GM19025 (cell line): ENCODE results near the gene REXO1.

Source experiments
- ATAC-seq: cut with Tn5 transposase; IDR thresholded peaks from one replicate; pipeline ENCODE4 v1.9.1; 2021; ENCODE audit warnings: mild to moderate bottlenecking, low read depth, moderate library complexity; ENCODE audit not compliant: unreplicated experiment

Gene REXO1

GRCh38 chr19:1796395-1797142 is 51.7 kb downstream of the REXO1 start:
- no peak for ATAC-seq

GRCh38 chr19:1794424-1795172 is 53.7 kb downstream of the REXO1 start:
- no peak for ATAC-seq

- ATAC-seq, result no peak
These were observed 56.4 kb downstream of the REXO1 start for GRCh38 chr19:1791879-1792278.

GRCh38 chr19:1790054-1790792 is 58.1 kb downstream of the REXO1 start:
- ATAC-seq, result no peak

- ATAC-seq, result no peak
These were observed 58.8 kb downstream of the REXO1 start for GRCh38 chr19:1789261-1790041.

- ATAC-seq, result no peak
These were observed 61.2 kb downstream of the REXO1 start for GRCh38 chr19:1787116-1787515.

GRCh38 chr19:1786668-1787067 is 61.6 kb downstream of the REXO1 start:
- ATAC-seq, result no peak

- no peak for ATAC-seq
These were observed 63.0 kb downstream of the REXO1 start for GRCh38 chr19:1785310-1785709.

- ATAC-seq, result no peak
These were observed 64.4 kb downstream of the REXO1 start for GRCh38 chr19:1783874-1784273.

GRCh38 chr19:1783354-1783753 is 64.9 kb downstream of the REXO1 start:
- no peak for ATAC-seq

GRCh38 chr19:1782521-1782920 is 65.8 kb downstream of the REXO1 start:
- no peak for ATAC-seq

GRCh38 chr19:1780272-1780958 is 67.9 kb downstream of the REXO1 start:
- no peak for ATAC-seq

- ATAC-seq, result no peak
These were observed 68.7 kb downstream of the REXO1 start for GRCh38 chr19:1779574-1779973.

- ATAC-seq, result no peak
These were observed 71.1 kb downstream of the REXO1 start for GRCh38 chr19:1777149-1777548.

- no peak for ATAC-seq
These were observed 71.6 kb downstream of the REXO1 start for GRCh38 chr19:1776606-1777147.

GRCh38 chr19:1775951-1776605 is 72.2 kb downstream of the REXO1 start:
- ATAC-seq, result no peak

GRCh38 chr19:1774989-1775772 is 73.1 kb downstream of the REXO1 start:
- ATAC-seq, result no peak

GRCh38 chr19:1773184-1773583 is 75.1 kb downstream of the REXO1 start:
- no peak for ATAC-seq
